Kidney (tissue), 14 donors: Measurements from ENCODE around the gene YIF1A. TPM values are rescaled to one million over a fixed set of nuclear protein-coding genes. Genes with fewer than 3 reads are reported as not detected.

Source experiments
- DNase-seq, 5 donors: peaks; one replicate each; pipeline ENCODE4 v3.0.0-alpha.2; 2013 to 2020
- FAIRE-seq: peaks from 2 replicates; lab custom pipeline; 2012; peaks lifted over from hg19 to GRCh38; lab: Jason Lieb, UNC
- H3K27ac ChIP-seq, 2 donors: one replicate each; pipeline ENCODE4 v1.7.0; 2013; ENCODE audit warnings: low read depth in 2 of 2, low read length in 2 of 2, inconsistent platforms in 1 of 2
- H3K27me3 ChIP-seq: one replicate; pipeline ENCODE4 v1.7.1; 2013; ENCODE audit warnings: low read length, inconsistent platforms; ENCODE audit not compliant: control insufficient read depth, insufficient read depth
- H3K36me3 ChIP-seq, 3 donors: one replicate each; pipeline versions ENCODE4 v1.7.0 to v1.7.1; 2013; ENCODE audit warnings: low read length in 3 of 3, control low read depth in 1 of 3, inconsistent platforms in 1 of 3; ENCODE audit not compliant: insufficient read depth in 3 of 3, control insufficient read depth in 2 of 3
- H3K4me1 ChIP-seq, 3 donors: one replicate each; pipeline versions ENCODE4 v1.7.0 to v1.7.1; 2013; ENCODE audit warnings: low read length in 3 of 3, inconsistent platforms in 1 of 3, low read depth in 1 of 3; ENCODE audit not compliant: control insufficient read depth in 2 of 3, insufficient read depth in 2 of 3
- H3K4me3 ChIP-seq, 3 donors: one replicate each; pipeline versions ENCODE4 v1.7.0 to v1.8.1; 2013; ENCODE audit warnings: low read length in 3 of 3, control low read depth in 1 of 3, inconsistent platforms in 1 of 3
- H3K9ac ChIP-seq, 3 donors: one replicate each; pipeline versions ENCODE4 v1.7.0 to v1.7.1; 2013; ENCODE audit warnings: low read length in 3 of 3, control low read depth in 1 of 3, inconsistent platforms in 1 of 3
- H3K9me3 ChIP-seq, 3 donors: one replicate each; pipeline versions ENCODE4 v1.7.0 to v1.7.1; 2013; ENCODE audit warnings: low read length in 3 of 3, control low read depth in 1 of 3, inconsistent platforms in 1 of 3; ENCODE audit not compliant: control insufficient read depth in 2 of 3, insufficient read depth in 1 of 3
- CTCF ChIP-seq: IDR thresholded peaks from 3 replicates; pipeline ENCODE4 v1.5.1; 2012; ENCODE audit warnings: mild to moderate bottlenecking, moderate library complexity, borderline replicate concordance; ENCODE audit not compliant: insufficient read depth; ENCODE audit errors: extremely low read depth
- intact Hi-C: fragments of 100-400 bp; cut with DNase I; formaldehyde crosslinking; loops from one replicate; pipeline ENCODE4 v1.11.1; 2022
- polyA plus RNA-seq: library from polyadenylated mRNA; stranded (reverse); fragments of 350-450 nt; fragmentation: Illumina TruSeq; extraction: RNeasy Lipid Tissue Mini Kit (QIAGEN cat#74804); gene quantifications from one replicate; pipeline ENCODE4 v1.2.3, GENCODE V29; 2014; ENCODE audit warnings: low read depth, low replicate concordance; ENCODE audit not compliant: insufficient read depth
- total RNA-seq: library from RNA; stranded (reverse); fragmentation: NEBNext Ultra II Directional; extraction: Animal tissue kit (Norgen Biotek cat#: 25700); gene quantifications from one replicate; pipeline ENCODE4 v1.2.1, GENCODE V29; 2021
- donor health status: control.
- donor health status: control.
- donor health status: control.
- donor health status: control.
- donor health status: control.
- donor health status: DM: yes; HTN: yes; CAD: no.
- donor health status: Normal renal cell carcinoma (clear cell type).

Gene YIF1A
- total and polyA plus RNA-seq, 2 donors from 2014 or later, result 92.1 to 115 TPM

DNA sequence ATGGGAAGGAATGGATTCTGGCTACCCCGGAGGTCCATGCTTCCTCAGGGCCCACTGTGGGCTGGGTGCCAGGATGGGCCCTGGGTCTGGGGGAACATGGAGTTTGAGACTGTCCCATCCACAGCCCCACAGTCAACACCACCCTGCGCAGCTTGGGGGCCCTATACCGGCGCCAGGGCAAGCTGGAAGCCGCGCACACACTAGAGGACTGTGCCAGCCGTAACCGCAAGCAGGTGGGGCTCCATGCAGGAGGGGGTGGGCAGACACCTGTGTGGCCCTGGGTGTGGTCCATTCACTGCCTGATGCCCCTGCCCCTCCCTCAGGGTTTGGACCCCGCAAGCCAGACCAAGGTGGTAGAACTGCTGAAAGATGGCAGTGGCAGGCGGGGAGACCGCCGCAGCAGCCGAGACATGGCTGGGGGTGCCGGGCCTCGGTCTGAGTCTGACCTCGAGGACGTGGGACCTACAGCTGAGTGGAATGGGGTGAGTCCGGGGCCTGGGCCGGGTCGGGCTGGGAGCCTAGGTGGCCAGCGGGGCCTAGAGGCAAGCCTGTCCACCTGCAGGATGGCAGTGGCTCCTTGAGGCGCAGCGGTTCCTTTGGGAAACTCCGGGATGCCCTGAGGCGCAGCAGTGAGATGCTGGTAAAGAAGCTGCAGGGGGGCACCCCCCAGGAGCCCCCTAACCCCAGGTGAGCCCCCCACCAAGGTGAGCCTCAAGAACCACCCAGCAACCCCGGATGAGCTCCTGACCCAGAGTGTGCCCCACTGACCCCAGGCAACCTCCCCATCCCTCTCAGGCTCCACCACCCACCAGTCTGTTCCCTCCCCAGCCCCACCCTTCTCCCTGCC, 23.2 kb downstream of the YIF1A start:
- Histone ChIP-seq H3K4me1 (peaks cover 0 to 13% (median 6%) of the 10 kb centered on the region in 3 donors), H3K27ac (no peak overlapping the region), H3K9ac (no peak overlapping the region), H3K4me3 (no peak overlapping the region), H3K36me3 (peaks cover 0 to 7% (median 2%) of the 10 kb centered on the region in 3 donors), H3K27me3 (no peaks in the 10 kb centered on the region), H3K9me3 (no peaks in the 10 kb centered on the region)
- peak in 2 of 5 donors; percentile 72 to 81 for DNase-seq
- intact Hi-C loops, result no loop called here
- no peak for TF ChIP-seq CTCF
- FAIRE-seq, result no peak

GRCh38 chr11:66264914-66265313, 24.0 kb downstream of the YIF1A start:
- FAIRE-seq (no peak), DNase-seq (peak in 1 of 5 donors; percentile 61)
- Histone ChIP-seq H3K27ac (no peak overlapping the region), H3K27me3 (no peaks in the 10 kb centered on the region), H3K4me1 (peaks cover 0 to 13% (median 5%) of the 10 kb centered on the region in 3 donors), H3K36me3 (peaks cover 2 to 7% (median 4%) of the 10 kb centered on the region in 3 donors), H3K9me3 (no peaks in the 10 kb centered on the region), H3K4me3 (no peak overlapping the region), H3K9ac (no peak overlapping the region)
- TF ChIP-seq CTCF, result no peak
- intact Hi-C loops, result no loop called here

GRCh38 chr11:66264383-66264782, 24.6 kb downstream of the YIF1A start:
- Histone ChIP-seq H3K4me1 (peaks cover 0 to 9% (median 0%) of the 10 kb centered on the region in 3 donors), H3K9me3 (no peaks in the 10 kb centered on the region), H3K27me3 (no peaks in the 10 kb centered on the region), H3K27ac (no peak overlapping the region), H3K4me3 (no peak overlapping the region), H3K9ac (no peak overlapping the region), H3K36me3 (peaks cover 2 to 7% (median 4%) of the 10 kb centered on the region in 3 donors)
- intact Hi-C loops, result no loop called here
- no peak for TF ChIP-seq CTCF
- no peak for DNase-seq
- FAIRE-seq, result no peak
